Daoy (cell line): Measurements from ENCODE around the gene OR4F15. TPM values are rescaled to one million over a fixed set of nuclear protein-coding genes. Genes with fewer than 3 reads are reported as not detected.
A peak's percentile ranks its signal among the peaks of the same experiment; 100 is the strongest.
"Not testable (repeated sequence)": the region's sequence is repeated elsewhere in the genome, so short reads cannot be mapped to it uniquely, and the experiment has no call there.

Experiments
- DNase-seq: peaks from one replicate; pipeline ENCODE4 v3.0.0-alpha.2; 2015; ENCODE audit warnings: low read depth
- total RNA-seq: library from RNA; depleted of rRNA; stranded (reverse); fragments of >200 nt; shearing (Covaris generic); gene quantifications from 2 replicates; pipeline ENCODE4 v1.2.3, GENCODE V29; 2014; rRNA removed

Gene OR4F15, protein sequence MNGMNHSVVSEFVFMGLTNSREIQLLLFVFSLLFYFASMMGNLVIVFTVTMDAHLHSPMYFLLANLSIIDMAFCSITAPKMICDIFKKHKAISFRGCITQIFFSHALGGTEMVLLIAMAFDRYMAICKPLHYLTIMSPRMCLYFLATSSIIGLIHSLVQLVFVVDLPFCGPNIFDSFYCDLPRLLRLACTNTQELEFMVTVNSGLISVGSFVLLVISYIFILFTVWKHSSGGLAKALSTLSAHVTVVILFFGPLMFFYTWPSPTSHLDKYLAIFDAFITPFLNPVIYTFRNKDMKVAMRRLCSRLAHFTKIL
- total RNA-seq = not detected in 2 replicates

DNA sequence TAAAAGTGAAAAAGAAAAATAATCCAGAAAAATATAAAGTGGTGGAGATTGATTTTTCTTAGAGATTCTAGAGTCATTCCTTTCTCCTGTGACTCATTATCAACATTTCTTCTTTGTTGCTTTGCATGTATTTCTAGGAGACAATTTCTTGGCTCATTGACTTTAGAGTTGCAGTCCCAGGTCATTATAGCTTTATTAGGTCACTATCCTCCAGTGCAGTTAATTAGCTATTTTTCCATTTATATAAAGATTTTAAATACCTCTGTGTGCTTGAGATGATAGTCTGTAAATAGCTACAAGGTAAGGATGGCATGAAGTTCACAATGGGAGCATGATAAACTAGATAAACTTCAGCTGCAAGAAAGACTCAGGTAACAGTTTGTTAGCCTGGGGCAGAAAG is at the start of gene OR4F15:
Gene OR4F15 (plus strand): TSS at position 301 of the 400 bp plus-strand sequence. CDS start 5,985 bp downstream, outside the sequence.
- no peak for DNase-seq

GRCh38 chr15:101764669-101765339 is 47.2 kb upstream of the OR4F15 start:
- DNase-seq = peak; percentile 33

GRCh38 chr15:101765340-101765671 is 46.7 kb upstream of the OR4F15 start:
- not testable (repeated sequence) for DNase-seq

DNA sequence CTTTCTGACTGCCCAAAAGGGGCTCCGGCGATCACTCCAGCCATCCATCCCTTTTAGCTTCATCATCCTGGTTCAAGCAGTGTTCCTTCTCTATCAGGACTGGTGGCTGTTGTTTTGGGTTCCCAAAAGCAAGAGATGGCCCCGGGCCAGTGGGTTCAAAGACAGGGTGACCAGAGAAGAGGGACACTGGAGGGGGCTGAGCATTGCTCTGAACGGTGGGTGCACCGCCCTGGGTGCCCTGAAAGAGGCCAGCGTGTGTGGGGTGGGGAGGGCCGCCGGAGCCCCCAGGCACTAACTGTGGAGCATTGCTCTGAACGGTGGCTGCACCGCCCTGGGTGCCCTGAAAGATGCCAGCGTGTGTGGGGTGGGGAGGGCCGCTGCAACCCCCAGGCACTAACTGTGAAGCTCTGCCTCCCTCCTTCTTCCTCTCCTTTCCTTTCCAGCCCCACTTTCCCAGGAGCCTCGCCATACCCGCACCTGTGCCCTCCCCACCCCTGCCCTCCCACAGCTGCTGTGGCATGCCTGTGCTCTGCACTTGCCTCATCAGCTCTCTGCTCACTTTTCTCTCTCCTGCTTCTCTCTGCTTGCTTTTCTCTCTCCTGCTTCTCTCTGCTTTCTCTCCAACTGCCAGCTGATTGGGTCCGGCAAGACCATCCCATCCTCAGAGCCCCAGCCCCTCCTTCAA is 46.1 kb upstream of the OR4F15 start:
- DNase-seq = no peak

- not testable (repeated sequence) for DNase-seq
Observed at GRCh38 chr15:101767083-101767640, 44.8 kb upstream of the OR4F15 start.

DNA sequence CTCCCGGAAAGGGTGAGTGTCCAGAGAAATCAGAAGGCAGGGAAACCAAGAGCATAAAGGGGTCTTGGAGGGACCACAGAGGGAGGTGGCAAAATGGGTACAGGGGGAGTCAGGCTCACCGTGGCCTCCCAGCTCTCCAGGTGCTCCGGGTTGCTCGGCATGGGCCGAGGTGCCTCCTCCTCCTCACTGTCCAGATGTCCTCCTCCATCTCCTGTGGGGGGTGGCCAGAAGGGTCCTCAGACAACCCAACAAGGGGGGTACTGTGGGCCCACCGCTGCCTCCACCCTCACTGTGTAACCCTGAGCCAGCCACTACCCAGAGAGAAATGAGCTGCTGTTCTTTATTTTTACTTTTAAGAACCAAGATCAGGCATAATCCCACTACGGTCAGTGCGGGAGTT is 39.1 kb upstream of the OR4F15 start:
- DNase-seq = no peak

DNA sequence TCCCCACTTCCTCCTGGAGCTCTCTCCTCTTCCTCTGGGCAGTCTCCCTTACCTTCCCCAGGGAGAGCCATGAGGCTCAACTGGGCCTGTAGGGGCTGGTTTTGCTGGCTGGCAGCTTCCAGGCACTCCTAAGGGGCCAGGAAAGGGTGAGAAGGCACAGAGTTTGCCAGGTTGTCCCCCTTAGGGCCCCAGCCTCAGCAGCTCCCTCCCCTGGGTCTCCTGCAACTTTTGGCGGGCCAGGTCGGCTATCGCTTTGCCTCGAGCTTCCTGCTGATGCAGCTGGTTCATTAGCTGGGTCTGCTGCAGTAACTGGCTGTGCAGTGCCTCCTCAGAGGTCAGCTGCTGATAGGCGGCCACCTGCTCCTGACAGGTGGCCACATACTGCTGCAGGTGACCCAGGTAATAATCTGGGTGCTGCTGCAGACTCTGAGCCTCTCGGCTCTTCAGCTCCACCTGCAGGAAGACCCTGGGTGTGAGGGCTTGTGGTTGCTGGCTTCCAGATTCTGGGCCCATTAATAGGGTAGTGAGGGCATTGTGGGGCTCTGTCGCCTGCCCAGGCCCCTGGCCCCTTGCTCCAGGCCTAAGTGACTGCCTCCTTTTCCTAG is 38.4 kb upstream of the OR4F15 start:
- no peak for DNase-seq

GRCh38 chr15:101775136-101775535 is 36.9 kb upstream of the OR4F15 start:
- DNase-seq = no peak

GRCh38 chr15:101778576-101778975 is 33.4 kb upstream of the OR4F15 start:
- DNase-seq = not testable (repeated sequence)

- peak; percentile 57 for DNase-seq
Observed at GRCh38 chr15:101780225-101780624, 31.8 kb upstream of the OR4F15 start.

GRCh38 chr15:101781928-101782327 is 30.1 kb upstream of the OR4F15 start:
- peak; percentile 17 for DNase-seq

DNA sequence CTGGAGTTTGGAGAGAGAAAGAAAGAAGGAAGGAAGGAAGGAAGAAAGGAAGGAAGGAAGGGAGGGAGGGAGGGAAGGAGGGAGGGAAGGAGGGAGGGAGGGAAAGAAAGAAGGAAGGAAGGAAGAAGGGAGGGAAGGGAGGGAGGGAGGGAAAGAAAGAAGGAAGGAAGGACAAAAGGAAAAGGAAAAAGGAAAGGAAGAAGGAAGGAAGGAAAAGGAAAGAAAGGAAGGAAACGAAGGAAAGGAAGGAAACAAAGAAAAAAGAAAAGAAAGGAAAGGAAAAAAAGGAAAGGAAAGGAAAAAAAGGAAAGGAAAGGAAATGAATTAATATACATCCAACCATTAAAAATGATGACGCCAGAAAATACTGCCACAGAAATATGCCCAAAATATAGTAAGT is 27.4 kb upstream of the OR4F15 start:
- DNase-seq = no peak

GRCh38 chr15:101786422-101786821 is 25.6 kb upstream of the OR4F15 start:
- DNase-seq = not testable (repeated sequence)

GRCh38 chr15:101788001-101788400 is 24.0 kb upstream of the OR4F15 start:
- not testable (repeated sequence) for DNase-seq

DNA sequence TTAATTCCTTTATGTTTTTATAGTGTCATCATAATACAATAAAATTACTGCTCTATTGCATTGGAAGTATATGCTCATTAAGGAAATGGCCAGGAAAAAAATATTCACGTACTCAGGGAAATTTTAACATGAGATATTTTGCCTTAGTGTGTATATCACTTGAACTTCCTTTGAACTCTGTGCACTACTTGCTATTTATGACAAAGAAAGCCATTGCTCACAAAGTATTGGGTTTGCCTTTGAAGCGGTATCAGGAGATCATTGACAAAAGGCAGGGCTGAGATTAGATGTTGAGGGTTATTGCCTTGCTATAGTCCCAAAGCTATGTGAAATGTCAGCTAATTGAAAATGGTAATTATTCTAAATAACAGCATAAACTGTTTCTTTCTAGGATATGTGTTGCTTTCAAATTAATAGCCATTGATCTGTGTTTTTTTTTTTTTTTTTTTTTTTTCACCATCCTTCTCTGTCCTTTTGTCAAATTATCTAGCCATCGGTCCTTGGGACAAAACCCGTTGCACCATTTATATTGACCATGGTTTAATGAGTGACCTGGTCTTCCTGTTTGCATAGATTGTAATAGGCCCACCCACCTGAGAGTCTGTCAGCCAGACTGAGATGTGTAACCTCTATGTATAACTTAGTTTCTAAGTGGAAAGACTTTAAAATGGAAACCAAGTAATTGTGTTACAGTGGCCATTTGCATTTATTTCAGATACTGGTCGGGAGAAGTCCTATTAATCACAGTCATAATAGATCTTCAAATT is 23.3 kb upstream of the OR4F15 start:
- not testable (repeated sequence) for DNase-seq

GRCh38 chr15:101790748-101791147 is 21.3 kb upstream of the OR4F15 start:
- DNase-seq = not testable (repeated sequence)

- not testable (repeated sequence) for DNase-seq
Observed at GRCh38 chr15:101793981-101794380, 18.0 kb upstream of the OR4F15 start.

DNA sequence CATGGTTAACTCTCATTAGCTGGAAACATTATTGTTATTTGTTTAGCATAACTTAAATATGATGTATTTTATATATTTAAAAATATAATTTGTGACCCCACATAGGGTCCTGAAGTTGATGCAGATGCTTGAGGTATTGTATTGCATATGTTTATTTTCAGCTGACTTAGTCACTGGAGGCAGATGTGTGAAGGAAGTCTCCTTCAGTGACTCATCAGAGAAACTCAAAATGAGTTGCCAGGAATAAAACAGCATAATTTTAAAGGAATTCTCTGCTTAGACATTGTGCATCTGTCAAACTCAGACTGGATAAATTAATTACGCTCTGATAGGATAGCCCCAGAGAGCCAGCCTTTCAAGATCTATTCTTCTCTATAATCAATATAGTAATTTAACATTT is 16.5 kb upstream of the OR4F15 start:
- DNase-seq = peak; percentile 62

DNA sequence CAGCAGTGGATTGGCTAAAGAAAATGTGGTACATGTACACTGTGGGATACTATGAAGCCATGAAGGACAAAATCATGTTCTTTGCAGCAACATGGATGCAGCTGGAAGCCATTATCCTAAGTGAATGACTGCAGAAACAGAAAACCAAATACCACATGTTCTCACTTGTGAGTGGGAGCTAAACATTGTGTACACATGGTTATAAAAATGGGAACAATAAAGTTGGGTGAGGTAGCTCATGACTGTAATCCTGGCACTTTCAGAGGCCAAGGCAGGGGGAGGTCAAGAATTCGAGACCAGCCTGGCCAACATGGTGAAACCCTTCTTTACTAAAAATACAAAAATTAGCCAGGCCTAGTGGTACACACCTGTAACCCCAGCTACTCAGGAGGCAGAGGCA is 12.3 kb upstream of the OR4F15 start:
- DNase-seq = no peak

DNA sequence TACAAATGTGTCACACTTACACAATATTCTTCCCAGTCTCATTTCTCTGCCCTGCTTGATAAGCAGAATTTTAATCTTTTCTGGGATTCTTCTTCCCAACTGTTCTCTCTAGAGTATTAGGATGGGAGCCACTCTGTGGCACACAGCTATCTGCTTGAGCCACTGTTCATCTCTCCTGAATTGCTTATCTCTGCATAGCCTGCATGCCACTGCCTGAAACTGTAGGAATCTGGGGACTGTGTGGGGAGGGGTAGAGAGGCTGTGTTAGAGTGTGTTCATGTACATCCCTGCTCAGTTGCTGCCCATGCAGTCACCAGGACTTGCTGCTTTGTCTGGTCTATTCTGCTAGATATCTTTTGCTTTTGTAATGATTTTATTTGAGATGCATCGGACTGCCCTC is 11.0 kb upstream of the OR4F15 start:
- DNase-seq = no peak

GRCh38 chr15:101803209-101803608 is 8.8 kb upstream of the OR4F15 start, which contains the start of gene OR4F6:
Gene OR4F6, plus strand, starts transcription at chr15:101803509. Its CDS starts 2,211 bp downstream, at chr15:101805720.
- no peak for DNase-seq
